Hematopoietic multipotent progenitor cell (in vitro differentiated cells): ENCODE measurements around the gene STEAP2. TPM values are rescaled to one million over a fixed set of nuclear protein-coding genes. Genes with fewer than 3 reads are reported as not detected.

Source experiments
- DNase-seq, 3 donors: peaks; one replicate each; pipeline ENCODE4 v3.0.0-alpha.2; 2011 to 2015; ENCODE audit warnings: low read depth in 2 of 3, low spot score in 2 of 3
- total RNA-seq: library from RNA; depleted of rRNA; stranded (reverse); fragments of >200 nt; gene quantifications from one replicate; pipeline ENCODE4 v1.2.3, GENCODE V29; 2012

STEAP2 gene
- total RNA-seq, 1 donor = under 0.01 TPM

DNA sequence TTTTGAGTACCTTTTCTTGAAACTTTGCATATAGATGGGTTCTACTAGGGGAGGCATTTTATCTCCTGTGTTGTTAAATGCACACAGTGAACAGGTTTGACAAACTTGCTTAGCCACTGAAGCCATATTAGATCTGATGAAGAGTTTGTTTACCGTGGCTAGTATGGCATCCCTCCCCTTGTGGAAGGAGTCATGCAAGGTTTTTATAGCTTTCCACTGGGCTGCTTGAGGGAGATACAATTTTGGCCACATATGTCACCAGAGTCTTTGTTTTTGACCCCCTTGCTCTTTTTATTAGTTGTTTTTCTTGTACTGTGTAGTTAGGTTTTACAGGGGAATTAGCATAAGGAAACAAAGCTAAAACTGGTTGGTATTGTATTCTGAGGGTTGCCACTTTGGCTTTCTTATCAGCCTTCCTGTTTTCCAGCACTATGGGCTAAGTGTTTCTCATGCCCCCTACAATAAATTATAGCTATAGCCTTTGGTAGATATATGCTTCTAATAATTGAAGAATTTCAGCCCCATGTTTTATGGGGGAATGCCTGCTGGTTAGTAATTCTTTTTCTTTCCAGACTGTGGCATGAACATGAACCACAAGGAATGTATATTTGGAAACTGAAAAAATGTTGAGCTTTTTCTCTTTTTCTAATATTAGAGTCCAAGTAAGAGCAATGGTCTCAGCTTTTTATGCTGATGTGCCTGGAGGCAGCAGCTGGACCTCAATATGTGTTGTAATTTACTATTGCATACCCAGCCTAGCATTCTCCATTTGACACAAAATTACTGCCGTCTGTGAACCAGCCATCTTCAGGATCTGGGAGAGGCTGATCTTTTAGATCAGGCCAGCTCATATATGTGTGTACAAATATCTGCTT lies 18.4 kb upstream of the STEAP2 start:
- DNase-seq = no peak

DNA sequence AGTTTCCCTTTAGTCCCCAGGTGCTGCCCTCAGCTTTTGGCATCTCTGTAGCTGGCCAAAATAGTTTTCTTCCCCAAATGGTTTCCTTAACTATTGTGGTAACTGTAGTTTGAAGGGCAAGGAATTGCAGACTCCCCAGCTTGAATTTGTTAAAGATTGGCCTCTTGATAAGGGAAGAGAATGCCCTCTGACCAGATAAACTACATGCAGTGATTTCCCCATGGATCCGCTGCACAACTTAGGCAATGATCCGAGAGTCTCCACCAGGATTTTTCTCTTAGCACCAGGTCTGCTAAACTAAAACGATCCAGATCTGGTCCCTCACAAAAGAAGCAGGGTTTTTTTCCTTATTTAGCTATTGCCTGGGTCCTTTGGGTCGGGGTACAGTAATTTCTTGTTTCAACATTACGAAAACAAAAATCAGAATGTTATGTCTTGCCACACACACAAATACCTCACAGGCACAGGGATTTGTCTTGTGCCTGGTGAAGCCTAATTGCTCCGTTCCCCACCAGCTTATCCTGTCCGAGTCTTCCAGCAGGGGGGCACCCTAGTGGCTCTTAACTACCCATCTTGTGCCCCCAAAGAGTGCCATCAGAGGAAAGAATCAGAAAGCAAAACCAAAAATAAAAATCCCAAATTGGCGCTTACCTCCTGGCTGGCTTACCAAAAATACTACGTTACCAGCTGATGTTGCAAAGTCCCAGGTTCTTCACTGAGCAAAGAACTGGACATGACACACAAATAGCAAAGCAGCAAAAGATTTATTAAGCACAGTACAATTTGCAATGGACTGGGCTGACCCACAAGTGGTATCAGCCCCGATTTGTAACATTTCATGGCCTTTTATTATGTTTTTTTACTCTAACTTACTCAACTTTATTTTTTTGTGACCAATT lies 16.4 kb upstream of the STEAP2 start:
- no peak for DNase-seq

DNA sequence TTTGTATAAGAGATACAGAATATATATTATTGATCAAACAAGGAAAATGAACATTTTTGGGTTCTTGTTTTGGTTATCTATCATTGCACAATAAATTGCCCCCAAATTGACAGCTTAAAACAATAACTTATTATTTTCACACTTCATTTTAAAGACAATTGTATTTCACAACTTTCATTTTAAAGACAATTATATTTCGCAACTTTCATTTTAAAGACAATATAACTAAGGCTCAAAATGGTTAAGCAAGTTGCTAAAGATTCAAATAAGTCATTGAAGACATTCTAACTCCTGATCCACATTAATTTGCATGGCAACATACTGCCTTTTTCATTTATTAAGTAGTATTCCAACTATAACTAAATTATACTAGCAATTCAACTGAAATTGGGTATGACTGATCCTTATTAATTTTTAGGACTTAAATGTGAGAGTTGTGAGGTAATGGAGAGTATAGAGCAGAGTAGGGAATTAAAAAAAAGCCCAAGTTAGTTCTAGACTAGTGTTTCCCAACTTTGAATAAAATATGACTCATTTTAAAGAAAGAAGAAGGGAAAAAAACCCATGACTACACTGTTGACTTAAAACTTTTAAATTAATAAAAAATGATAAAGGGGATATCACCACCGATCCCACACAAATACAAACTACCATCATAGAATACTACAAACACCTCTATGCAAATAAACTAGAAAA lies 9.9 kb upstream of the STEAP2 start:
- no peak for DNase-seq

DNA sequence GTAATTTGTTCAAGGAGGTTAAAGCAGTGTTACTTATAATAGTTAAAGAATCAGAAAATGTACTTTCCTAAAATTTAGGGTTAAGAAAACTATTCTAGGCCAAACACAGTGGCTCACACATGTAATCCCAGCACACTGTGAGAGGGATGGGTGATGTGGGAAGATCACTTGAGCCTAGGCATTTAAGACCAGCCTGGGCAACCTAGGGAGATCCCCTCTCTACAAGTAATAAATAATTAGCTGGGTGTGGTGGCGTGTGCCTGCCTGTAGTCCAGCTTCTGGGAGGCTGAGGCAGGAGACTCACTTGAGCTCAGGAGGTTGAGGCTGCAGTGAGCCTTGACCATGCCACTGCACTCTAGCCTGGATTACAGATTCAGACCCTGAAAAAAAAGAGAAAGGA lies 3.6 kb upstream of the STEAP2 start:
- DNase-seq = no peak

DNA sequence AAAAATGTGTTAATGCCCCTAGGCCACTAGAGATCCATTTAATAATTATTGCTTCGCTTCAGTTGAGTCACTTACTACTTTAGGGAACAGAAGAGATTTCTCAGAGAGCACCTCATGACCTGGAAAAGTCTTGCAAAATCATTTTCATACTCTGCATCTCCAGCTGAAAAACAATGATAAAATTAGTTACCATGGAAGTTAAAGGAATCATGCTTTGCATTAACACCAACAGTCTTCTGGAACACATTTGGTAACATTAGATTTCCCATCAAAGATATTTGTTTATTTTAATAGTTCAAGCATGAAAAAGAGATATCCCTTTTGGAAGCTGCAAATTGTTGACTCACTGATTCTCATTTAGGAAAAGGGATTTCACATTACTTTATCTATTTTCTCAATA lies 1.8 kb upstream of the STEAP2 start:
- DNase-seq = no peak

DNA sequence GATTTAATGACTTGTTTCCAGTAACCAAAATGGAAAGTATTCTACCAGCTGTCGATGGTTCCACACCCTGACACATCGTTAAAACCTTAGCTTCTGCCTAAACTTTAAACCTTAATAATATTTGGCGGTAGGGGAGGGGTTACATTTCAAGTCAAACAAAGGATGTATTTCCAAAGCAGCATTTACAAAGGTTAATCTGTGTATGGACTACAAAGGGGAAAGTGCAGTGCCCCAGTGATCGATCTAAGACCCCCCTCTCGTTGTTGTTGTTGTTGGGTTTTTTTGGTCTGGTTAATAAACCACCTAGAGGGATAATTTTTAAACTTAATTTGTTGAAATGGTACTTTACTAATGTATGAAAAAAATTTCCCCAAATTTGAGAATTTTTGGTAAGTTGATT lies 1.1 kb upstream of the STEAP2 start:
- DNase-seq = no peak

DNA sequence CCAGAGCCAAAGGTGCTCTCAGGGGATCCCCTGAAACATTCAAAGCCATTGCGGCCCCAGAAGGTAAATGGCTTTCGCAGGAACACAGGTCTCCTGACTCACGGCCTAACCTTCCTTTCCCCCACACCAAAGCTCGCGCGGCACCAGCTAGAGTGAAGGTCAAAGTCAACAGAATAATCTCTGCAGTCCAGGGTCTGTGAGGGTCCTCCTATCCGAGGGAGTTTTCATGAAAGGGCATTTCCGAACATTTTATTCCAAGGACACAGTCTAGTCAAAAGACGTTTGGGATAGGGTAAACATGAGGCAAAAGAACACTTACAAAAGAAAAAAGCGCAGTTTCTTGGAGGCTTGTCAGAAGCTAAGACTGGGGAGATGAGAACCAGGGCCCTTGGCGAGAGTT lies 559 bp upstream of the STEAP2 start:
- DNase-seq = no peak

DNA sequence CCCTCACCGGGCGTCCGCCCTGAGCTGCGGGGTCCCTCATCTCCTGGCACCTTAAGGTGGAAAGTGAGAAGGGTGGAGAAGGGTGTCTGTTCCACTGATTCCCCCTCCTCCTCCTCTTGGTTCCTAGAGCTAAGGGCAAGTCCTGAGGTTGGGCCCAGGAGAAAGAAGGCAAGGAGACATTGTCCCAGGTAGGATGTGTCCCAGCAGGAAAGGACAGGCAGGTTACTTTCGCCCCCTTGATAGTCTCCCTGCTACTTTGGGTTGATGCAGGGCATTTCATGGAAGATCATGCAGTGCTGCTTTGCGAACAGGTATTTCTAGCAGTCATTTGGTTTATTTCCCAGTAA lies 582 bp downstream of the STEAP2 start:
- peak in 1 of 3 donors; percentile 5 for DNase-seq

DNA sequence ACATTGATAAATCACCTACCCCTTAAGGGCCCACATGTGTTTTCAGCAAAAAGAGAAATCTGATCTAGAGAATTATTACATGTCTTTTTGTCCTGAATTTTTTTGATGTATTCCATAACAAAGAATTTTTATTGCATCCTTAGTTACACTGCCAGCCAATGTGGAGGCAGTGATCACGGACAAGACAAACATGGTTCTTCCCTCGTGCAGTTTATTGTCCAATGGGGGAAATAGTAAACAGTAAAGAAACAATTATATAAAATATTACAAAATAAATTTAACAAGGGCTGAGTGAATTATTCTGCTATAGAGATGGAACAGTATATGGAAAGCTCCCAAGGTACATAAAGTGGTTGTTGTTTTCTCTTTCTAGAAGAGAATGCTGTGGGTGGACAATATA lies 2.0 kb downstream of the STEAP2 start:
- no peak for DNase-seq

DNA sequence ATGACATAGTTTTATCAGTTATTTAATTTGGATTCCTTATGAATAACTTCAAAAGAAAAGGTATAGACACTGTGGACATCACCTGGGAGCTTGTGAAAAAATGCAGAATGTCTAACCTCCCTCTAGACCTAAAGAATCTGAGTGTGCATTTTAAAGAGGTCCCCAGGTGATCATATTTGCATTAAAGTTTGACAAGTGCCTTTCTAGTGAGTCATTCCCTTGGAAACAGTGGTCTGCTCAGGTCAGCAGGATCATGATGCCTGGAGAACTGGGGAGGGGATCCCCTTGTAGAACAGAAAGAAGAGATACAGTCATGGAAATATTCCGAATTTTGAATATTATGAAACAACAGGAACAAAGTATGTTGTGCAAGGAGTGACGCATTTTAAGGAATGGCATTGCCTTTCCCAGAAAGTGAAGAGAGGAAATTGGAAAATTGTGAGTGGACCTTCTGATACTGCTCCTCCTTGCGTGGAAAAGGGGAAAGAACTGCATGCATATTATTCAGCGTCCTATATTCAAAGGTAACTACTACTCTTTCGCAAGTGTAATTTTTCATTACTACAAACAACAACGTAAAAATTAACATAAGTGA lies 4.6 kb downstream of the STEAP2 start:
- no peak for DNase-seq

DNA sequence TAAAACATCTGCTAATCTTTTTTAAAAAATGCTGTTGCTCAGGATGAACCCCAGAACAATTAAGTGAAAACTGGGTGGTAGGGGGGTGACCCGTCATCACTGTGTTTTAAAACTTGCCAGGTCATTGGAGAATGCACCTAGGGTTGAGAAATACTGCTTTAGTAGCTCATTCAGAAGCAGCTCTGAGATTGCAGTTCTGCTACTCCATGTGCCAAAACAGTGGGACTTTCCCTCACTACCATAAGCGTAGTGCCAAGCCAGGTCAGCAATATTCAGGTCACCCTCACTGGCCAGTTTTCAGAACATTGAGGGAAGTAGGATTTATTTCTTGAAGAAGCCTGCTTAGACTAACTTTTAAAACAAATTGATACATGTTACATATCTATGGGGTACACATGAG lies 5.2 kb downstream of the STEAP2 start:
- no peak for DNase-seq

DNA sequence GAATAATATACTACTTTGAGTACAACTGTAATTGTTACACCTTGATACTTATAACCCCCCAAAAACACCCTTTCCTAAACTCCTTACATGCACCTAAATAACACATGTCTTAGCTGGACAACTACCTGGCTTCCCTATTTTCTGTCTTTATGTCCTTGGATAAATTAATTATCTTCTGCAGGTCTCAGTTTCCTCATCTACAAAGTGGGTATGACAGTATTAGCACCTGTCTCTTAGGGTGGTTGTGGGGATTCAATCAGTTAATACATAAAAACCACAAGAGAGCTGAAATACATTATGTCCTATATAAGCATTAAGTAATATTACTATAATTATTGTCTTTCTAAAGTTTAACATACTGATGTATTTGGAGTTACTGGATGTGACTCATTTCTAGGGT lies 10.8 kb downstream of the STEAP2 start:
- no peak for DNase-seq

DNA sequence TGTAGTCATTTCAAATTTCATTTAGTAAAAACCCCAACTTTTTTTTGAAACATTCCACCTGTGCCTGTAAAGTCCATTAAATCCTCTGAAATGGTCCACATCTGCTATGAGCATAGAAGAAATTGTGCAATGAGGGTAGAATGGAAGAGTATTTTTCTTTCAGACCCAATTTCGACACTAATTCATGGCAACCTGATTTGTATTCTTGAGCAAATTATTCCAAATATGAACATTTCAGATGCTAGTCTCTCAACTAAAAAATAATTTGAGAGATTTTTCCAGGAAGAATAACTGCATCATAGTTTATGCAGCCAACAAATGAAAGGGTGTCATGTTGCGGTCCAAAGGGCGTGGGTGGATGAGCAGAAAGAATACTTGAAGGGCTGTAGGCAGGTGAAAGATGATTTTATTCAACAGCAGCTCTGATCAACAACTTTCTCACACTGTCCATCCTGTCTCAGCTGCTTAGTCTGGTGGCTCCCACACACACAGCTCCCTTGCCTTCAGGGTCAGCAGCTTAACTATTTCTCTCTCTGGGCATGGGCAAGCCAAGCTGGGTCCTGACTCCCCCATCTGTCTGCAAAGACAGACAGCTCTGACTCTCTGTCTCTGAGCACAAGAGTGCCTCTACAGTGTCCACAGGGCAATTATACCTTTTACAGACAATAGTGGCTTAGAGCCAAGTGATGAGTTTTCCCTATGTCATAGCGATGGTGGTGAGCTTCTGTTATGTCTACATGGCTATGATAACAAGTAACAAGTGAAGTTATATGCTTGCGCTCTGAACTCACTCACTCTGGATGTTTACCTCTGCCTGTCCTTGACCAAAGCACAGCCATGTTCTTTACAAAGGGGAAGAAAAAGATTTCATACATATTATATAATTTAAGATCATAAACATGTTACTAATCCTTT lies 11.5 kb downstream of the STEAP2 start:
- no peak for DNase-seq

DNA sequence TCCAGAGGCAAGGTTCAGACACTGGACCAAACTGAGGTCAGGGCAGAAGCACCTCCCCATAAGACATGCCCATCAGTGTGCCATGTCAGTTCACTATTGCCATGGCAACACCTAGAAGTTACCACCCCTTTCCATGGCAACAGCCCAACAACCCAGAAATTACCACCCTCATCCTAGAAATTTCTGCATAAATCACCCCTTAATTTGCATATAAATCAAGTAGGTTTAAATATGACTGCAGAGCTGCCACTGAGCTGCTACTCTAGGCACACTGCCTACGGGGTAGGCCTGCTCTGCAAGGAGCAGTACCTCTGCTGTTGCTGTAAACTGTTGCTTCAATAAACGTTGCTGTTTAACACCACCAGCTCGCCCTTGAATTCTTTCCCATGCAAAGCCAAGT lies 12.7 kb downstream of the STEAP2 start:
- DNase-seq = no peak

DNA sequence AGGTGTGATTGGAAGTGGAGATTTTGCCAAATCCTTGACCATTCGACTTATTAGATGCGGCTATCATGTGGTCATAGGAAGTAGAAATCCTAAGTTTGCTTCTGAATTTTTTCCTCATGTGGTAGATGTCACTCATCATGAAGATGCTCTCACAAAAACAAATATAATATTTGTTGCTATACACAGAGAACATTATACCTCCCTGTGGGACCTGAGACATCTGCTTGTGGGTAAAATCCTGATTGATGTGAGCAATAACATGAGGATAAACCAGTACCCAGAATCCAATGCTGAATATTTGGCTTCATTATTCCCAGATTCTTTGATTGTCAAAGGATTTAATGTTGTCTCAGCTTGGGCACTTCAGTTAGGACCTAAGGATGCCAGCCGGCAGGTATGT lies 13.6 kb downstream of the STEAP2 start:
- no peak for DNase-seq

DNA sequence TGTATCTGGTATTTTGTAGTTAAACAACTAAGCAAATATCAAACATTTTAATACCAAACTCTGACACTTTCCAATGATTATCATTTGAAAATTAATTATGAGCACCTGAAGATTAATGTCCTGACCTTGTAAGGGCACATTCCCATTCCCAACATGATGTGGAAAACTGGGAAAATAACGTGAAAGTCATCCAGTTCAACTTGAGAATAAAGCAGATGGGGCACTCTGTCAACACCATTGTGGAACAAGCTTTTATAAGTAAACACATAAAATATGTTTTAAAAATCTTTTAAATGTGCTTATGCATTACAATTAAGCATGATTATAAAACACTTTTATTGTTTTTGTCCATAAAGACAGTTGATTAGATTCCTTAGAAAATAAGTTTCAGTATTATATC lies 14.1 kb downstream of the STEAP2 start:
- no peak for DNase-seq

DNA sequence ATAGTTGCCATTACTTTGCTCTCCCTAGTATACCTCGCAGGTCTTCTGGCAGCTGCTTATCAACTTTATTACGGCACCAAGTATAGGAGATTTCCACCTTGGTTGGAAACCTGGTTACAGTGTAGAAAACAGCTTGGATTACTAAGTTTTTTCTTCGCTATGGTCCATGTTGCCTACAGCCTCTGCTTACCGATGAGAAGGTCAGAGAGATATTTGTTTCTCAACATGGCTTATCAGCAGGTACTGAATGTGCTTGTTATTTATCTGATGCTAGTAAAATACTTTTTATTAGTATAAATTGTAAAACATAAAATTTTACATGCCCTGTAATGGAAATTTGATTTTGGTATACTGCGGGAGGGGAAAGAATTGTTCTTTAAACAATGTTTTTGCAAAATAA lies 15.7 kb downstream of the STEAP2 start:
- no peak for DNase-seq

DNA sequence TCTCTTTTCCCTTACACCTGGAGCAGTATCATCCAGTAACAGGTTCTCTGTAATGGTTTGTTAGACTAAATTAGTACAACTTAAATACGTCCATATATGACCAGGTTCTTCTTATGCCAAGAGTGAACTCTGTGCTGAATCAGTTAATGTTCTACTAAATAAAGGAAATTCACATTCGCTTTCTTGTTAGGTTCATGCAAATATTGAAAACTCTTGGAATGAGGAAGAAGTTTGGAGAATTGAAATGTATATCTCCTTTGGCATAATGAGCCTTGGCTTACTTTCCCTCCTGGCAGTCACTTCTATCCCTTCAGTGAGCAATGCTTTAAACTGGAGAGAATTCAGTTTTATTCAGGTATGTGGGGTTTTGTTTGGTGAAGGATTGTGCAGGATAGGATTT lies 18.1 kb downstream of the STEAP2 start:
- no peak for DNase-seq

DNA sequence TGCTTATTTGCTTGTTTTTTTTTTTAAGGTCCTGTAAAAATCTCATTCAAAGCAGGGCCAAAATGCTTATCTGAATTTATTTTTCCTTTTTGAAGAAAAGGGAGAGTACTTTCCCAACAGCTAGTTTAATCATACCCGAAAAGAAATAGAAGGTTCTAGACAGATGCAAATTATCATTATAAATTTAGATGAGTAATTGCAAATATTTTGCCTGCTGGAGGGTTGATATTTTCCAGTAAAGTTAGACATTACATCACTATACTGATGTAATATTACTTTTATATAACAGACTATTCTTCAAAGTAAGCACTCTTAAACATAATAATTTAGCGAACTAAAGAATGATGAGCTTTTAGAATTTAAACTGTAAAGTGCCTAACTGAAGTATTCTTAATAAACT lies 19.3 kb downstream of the STEAP2 start:
- no peak for DNase-seq

DNA sequence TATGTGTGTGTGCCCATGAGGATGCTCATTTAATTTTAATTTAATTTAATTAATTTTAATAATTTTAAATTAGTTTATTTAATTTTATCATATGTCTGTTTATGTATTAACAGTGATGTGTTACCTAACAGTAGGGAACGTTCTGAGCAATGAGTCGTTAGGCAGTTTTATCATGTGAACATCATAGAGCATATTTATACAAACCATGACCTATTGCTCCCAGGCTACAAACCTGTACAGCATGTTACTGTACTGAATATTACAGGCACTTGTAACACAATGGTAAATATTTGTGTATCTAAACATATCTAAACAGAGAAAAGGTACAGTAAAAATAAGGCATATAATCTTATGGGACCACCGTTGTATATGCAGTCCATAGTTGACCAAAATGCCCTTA lies 19.8 kb downstream of the STEAP2 start:
- no peak for DNase-seq
